GM21717 (cell line): ENCODE measurements around the gene RBCK1.
A peak's percentile ranks its signal among the peaks of the same experiment; 100 is the strongest.
"Not testable (repeated sequence)": the region's sequence is repeated elsewhere in the genome, so short reads cannot be mapped to it uniquely, and the experiment has no call there.

Experiments
- ATAC-seq: cut with Tn5 transposase; IDR thresholded peaks from one replicate; pipeline ENCODE4 v1.9.1; 2021; ENCODE audit warnings: mild to moderate bottlenecking, moderate library complexity; ENCODE audit not compliant: unreplicated experiment

RBCK1 gene

GRCh38 chr20:407953-408842 is at the start of gene RBCK1:
TSS of gene RBCK1 (plus strand) at chr20:408299. CDS start at chr20:408758, 459 bp downstream.
- peak; percentile 50 for ATAC-seq

GRCh38 chr20:358891-359555 is 49.1 kb upstream of the RBCK1 start:
- ATAC-seq: no peak

- ATAC-seq: no peak
These were observed 46.5 kb upstream of the RBCK1 start for GRCh38 chr20:361561-361960.

- no peak for ATAC-seq
These were observed 45.5 kb upstream of the RBCK1 start for GRCh38 chr20:362271-363254.

- ATAC-seq: no peak
These were observed 44.6 kb upstream of the RBCK1 start for GRCh38 chr20:363319-364078.

GRCh38 chr20:364905-365794 is 42.9 kb upstream of the RBCK1 start:
- no peak for ATAC-seq

- no peak for ATAC-seq
These were observed 41.9 kb upstream of the RBCK1 start for GRCh38 chr20:366041-366718.

GRCh38 chr20:366719-367485 is 41.2 kb upstream of the RBCK1 start:
- no peak for ATAC-seq

GRCh38 chr20:367486-367887 is 40.6 kb upstream of the RBCK1 start:
- no peak for ATAC-seq

GRCh38 chr20:368915-369314 is 39.2 kb upstream of the RBCK1 start:
- ATAC-seq: no peak

- ATAC-seq: no peak
These were observed 37.9 kb upstream of the RBCK1 start for GRCh38 chr20:370151-370600.

GRCh38 chr20:370977-371754 is 36.9 kb upstream of the RBCK1 start:
- ATAC-seq: no peak

GRCh38 chr20:371755-372542 is 36.1 kb upstream of the RBCK1 start:
- ATAC-seq: no peak

GRCh38 chr20:372543-373082 is 35.5 kb upstream of the RBCK1 start:
- not testable (repeated sequence) for ATAC-seq

- no peak for ATAC-seq
These were observed 34.8 kb upstream of the RBCK1 start for GRCh38 chr20:373171-373890.
